DMS 273 (cell line): ENCODE results near the gene ANO6.

Experiments used
- DNase-seq: peaks from one replicate; lab custom pipeline; 2025; ENCODE audit not compliant: unreplicated experiment; lab: John Stamatoyannopoulos, UW

The ANO6 gene

GRCh38 chr12:45209784-45210183 is 6.1 kb upstream of the ANO6 start:
- no peak for DNase-seq

DNA sequence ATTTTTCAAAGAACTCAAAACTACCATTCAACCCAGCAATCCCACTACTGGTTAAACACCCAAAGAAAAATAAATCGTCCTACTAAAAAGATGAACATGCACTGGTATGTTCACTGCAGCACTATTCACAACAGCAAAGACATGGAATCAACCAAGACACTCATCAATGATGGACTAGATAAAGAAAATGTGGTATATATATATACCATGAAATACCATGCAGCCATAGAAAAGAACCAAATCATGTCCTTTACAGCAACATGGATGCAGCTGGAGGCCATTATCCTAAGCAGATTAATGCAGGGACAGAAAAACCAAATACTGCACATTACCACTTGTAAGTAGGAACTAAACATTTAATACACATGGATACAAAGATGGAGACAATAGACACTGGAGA is 3.8 kb upstream of the ANO6 start:
- DNase-seq: no peak

GRCh38 chr12:45213107-45213506 is 2.8 kb upstream of the ANO6 start:
- no peak for DNase-seq

DNA sequence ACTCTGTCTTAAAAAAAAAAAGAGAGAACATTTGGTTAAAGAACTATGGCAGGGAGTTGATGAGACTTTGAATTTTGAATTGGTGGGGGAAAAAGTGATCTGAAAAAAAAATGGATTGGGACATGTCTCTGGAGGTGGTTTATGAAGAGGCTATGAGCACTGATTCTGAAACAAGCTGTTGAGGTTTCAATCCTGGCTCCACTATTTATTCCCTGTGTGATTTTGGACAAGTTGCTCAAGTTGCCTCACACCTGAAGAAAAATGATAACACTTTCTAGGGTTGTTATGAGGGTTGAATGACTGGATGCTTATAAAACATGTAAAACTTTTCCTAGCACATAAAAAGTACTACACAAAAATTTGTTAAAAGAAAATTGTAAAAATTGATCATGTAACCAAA is 1.8 kb upstream of the ANO6 start:
- DNase-seq: no peak

DNA sequence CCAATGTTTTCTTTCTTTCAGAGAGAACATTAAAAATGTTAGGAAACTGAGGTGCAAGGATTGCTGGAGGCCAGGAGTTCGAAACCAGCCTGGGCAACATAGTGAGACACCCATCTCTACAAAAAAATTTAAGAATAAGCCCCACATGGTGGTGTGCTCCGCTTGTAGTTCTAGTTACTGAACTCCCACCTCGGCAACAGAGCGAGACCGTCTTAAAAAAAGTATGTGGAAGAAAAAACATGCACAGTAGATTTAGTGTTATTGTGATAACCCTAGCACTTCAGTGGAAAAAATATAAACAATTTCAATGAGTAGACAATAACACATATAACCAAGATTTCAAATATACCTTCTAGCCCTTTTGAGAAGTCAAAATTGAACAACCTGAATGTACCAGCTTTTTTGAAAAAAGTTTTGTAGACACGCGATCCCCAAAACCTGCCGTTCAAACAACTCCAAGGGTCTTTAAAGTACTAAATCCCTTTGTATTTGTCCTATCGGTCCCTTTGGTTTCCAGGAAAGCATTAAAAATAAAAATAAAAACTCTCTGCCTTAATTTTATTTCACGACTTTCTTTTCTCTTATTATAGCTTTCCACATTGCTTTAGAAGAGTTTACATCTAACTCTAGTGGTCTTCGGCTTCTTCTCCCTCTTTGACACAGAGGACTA is 1.0 kb upstream of the ANO6 start:
- DNase-seq: no peak

DNA sequence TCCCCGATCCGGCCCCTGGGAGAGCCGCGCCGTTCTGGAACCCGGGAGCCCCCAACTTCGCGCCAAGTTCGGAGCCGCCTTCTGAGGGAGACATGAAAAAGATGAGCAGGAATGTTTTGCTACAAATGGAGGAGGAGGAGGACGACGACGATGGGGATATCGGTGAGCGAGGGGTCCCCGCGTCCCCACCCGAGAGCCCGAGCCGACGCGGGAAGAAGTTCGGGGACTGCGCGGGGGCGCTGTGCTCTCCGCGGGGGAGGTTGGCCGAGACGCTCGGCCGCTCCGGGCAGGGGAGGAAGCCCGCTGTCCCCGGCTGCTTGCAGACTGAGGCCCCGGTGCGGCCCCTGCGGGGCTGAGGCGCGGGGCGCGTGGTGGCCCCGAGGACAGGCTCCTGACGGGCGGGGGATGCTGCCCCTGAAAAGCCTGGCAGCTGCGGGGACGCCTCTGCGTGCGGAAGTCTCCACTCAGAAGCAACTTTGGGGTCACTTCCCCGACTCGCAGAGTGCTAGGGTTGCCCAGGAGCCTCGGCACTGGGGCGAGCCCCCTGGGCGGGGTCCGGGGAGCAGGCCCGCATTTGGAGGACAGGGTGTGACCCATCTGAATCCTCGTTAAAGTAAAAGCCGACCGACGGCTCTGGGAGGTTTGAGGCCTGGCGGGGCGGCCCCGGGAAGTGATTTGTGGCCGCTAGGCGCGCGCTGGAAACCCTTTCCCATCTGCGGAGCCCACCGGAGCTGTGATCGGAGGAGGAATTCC is 511 bp downstream of the ANO6 start:
- peak; percentile 65 for DNase-seq

DNA sequence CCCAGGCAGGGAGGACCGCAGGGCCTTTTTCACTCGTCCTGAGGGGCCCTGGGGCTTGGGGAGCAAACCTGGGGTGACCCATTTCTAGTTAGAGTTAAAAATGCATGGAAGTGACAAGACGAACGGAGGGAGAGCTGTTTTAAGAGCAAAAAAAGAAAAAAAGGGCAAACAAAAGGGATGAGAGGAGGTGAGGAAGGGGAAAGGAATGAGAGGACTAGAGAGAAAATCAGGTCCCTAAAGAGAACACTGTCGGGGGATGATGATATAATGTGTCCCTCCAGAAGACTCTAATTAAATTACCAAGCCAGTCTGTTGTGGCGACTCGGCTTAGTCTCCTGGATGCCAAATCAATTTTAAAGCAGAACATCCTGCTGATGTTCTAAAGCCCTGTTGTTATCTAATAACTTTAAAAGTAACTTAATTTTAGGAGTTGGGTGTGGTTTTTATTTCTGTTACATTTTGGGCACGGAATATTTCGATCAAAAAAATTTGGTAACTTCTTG is 1.1 kb downstream of the ANO6 start:
- DNase-seq: peak; percentile 28

- no peak for DNase-seq
Observed at GRCh38 chr12:45217846-45218245, 2.0 kb downstream of the ANO6 start.

DNA sequence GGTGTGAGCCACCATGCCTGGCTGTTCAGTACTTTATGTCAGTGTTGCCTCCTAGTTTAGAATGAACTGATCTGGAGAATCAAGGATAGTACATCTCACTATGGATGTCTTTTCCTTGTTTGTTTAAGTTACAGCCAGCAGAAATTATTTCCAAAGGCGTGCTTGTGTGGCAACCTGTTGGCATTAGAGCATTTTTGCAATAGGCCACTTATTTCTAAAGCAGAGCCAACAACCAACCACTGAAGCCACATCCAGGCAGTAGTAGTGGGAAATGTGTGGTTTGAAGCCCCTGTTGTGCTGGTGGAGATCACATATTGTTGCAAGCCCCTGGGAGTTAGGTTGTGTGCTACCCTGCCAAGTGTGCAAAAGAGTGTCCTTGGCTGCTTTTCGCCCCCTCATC is 3.7 kb downstream of the ANO6 start:
- DNase-seq: no peak

GRCh38 chr12:45220363-45220931 is 4.6 kb downstream of the ANO6 start:
- DNase-seq: no peak

GRCh38 chr12:45220969-45221368 is 5.1 kb downstream of the ANO6 start:
- DNase-seq: no peak

GRCh38 chr12:45223868-45224267 is 8.0 kb downstream of the ANO6 start:
- no peak for DNase-seq

DNA sequence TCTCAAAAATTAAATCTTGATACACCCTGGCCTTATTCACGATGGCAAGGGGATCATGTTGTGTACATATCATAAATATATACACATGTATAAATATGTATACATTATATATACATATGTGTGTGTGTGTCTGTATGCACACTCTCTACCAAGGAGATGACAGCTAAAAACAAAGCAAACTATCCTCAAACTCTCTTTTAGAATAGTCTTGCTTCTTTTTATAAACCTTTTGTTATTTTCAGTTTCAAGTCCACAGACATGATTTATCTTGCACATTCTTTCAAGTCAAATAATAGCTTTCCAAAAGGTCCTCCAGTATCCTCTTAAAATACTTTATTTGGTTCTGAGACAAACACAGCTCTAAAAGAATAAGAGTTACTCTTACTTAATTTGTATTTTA is 8.4 kb downstream of the ANO6 start:
- no peak for DNase-seq

DNA sequence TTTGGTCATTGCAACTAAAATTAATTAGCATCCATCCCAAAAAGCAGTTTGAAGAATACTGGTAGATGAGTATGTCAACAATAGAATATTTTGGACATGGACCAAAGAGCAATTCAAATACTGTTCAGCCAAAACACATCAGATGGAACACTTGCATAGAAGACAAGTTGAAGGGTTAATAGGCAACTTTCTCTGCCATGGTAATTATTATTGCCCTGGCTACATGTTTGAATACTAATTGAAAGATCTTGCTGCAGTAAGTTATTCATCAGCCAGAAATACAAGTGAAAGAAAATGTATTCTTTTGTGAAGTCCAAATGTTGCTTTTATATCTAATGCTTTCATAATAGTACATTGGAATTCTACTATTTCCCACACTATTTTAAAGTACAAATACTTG is 10.1 kb downstream of the ANO6 start:
- DNase-seq: no peak

- no peak for DNase-seq
Observed at GRCh38 chr12:45227316-45228067, 11.6 kb downstream of the ANO6 start.

- no peak for DNase-seq
Observed at GRCh38 chr12:45231515-45232145, 15.7 kb downstream of the ANO6 start.

DNA sequence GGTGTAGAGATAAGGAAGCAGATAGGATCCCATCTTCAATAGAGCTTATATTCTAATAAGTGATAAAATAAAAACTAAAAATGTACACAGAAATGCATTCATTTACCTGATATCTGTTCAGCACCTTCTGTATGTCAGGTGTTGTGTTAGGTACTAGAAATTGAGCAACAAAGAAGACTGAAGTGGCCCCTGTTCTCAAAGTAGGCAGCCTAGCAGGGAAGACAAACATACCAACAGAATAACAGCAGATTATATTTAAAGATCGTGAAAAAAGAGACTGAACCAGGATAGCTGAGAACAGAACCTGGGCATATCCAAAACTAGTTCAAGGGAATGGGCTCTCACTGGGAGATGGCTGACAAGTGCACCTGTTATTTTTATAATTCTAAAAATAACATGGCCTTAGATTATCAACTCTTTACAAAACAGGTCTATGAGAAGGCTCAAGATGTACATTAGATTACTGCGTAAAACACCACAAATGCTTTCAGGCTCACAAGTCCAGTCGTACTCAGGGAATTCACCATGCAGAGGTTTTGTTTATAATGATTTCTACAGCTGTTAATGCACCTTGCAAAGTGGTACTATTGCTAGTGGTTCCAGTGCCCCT is 16.4 kb downstream of the ANO6 start:
- no peak for DNase-seq

DNA sequence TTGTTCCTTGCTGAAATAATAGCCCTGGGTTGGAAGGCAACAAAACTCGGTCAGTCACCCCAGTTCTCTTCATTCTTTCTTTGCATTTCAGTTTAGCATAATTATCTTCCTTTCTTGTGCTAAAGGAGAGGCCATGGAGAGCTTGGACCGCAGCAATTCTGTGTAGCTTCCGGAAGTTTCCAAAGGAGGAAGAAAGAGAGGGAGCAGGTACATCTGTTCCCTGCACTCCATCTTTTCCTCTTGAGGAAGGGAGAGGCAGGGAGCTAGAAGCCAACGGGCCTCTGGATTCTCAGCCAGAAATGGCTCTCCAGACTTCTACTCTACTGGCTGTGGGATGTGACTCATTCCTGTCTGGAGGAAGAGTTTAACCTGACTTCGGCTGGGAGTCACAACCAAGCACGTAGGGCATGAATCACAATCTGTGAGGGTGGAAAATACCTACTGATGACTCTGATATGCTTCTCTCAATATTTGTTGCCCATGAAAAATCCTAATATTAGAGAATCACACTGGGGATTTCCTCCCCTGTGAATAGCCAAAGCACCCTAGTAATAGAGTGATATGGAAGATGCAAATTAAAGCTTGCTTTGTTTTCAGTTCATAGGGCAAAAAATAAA is 17.0 kb downstream of the ANO6 start:
- peak; percentile 20 for DNase-seq

DNA sequence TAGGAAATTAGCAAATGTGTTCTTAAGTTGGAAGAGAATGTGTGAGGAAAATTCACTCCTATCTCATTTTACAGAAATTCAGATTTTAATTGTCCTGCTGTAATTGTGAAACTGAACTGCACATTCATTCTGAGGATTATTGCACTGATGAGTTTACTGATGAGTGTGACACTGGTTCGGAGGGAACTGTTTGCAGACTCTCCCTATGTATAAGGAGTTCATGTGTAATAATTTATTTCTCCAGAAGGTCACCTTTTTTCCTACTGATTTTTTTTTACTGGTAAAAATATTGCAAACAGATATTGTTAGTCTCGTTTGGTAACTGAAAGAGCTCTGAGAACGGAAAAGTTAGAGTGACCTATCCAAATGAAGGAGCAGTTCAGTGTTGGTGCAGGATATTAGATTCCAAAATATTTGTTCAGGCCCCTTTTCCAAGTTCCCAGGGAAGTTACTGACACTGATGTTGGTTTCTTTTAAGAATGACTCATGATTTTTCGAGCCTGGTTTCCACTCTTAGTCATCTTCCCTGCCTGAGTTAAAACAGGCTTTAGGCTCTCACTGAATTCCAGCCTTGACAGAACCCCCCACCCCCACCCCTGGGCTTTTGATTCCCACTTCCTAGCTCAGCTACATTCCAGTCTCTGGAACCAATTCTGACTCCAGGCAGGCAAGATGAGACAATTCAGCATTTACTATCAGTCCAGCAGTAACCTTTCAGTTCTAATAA is 18.4 kb downstream of the ANO6 start:
- DNase-seq: peak; percentile 24
